WTC11 (cell line): Measurements from ENCODE around the gene IFNAR1. TPM values are rescaled to one million over a fixed set of nuclear protein-coding genes. Genes with fewer than 3 reads are reported as not detected.

Experiments
- ATAC-seq: fragments of 200-7000 bp; cut with Tn5 transposase; 2 replicates; pipeline ENCODE4 v1.10.0; 2021; ENCODE audit warnings: mild to moderate bottlenecking, moderate library complexity
- CTCF ChIA-PET: fragments of 300-600 bp; sonication (Branson Sonifier 250); formaldehyde crosslinking; loops from one replicate; lab custom pipeline; 2021; ENCODE audit warnings: antibody characterized with exemption; lab: Charles Lee
- POLR2A ChIA-PET: fragments of 350-600 bp; sonication (Branson Sonifier 250); formaldehyde crosslinking; loops from one replicate; lab custom pipeline; 2021; ENCODE audit warnings: antibody characterized with exemption; lab: Charles Lee
- DNase-seq: peaks from one replicate; pipeline ENCODE4 v3.0.0; 2021; ENCODE audit warnings: low spot score
- H3K27ac Mint-ChIP-seq: 2 replicates; pipeline ENCODE4 v1.8.0; 2021; ENCODE audit warnings: mixed read lengths
- H3K27me3 Mint-ChIP-seq: 2 replicates; pipeline ENCODE4 v1.8.0; 2021; ENCODE audit warnings: low read depth, mild to moderate bottlenecking, moderate library complexity, mixed read lengths
- H3K36me3 Mint-ChIP-seq: 2 replicates; pipeline ENCODE4 v1.8.0; 2021; ENCODE audit warnings: mixed read lengths
- H3K4me1 Mint-ChIP-seq: 2 replicates; pipeline ENCODE4 v1.8.0; 2022; ENCODE audit warnings: mixed read lengths
- H3K4me3 Mint-ChIP-seq: 2 replicates; pipeline ENCODE4 v1.8.0; 2021; ENCODE audit warnings: mild to moderate bottlenecking, moderate library complexity, mixed read lengths
- H3K9me3 Mint-ChIP-seq: 2 replicates; pipeline ENCODE4 v1.8.0; 2021; ENCODE audit warnings: mixed read lengths
- ELF4 ChIP-seq: sonication (generic); formaldehyde crosslinking; IDR thresholded peaks from 2 replicates; pipeline ENCODE4 v1.8.1; 2022; ENCODE audit warnings: low read depth, mild to moderate bottlenecking, moderate library complexity, missing genetic modification reagents
- EMX1 ChIP-seq: fragments of 250-450 bp; sonication (Bioruptor Pico); IDR thresholded peaks from 2 replicates; pipeline ENCODE4 v1.8.0; 2021; ENCODE audit warnings: mild to moderate bottlenecking
- GABPB1 ChIP-seq: sonication (generic); formaldehyde crosslinking; IDR thresholded peaks from 2 replicates; pipeline ENCODE4 v1.8.1; 2023; ENCODE audit warnings: mild to moderate bottlenecking, missing genetic modification reagents
- KAT7 ChIP-seq: sonication (generic); formaldehyde crosslinking; IDR thresholded peaks from 2 replicates; pipeline ENCODE4 v1.8.1; 2023; ENCODE audit warnings: missing genetic modification reagents, mild to moderate bottlenecking, borderline replicate concordance
- NFE2L1 ChIP-seq: sonication (generic); formaldehyde crosslinking; IDR thresholded peaks from 2 replicates; pipeline ENCODE4 v1.8.1; 2023; ENCODE audit warnings: missing genetic modification reagents
- TEAD4 ChIP-seq: sonication (generic); formaldehyde crosslinking; IDR thresholded peaks from 2 replicates; pipeline ENCODE4 v1.8.0; 2022; ENCODE audit warnings: mild to moderate bottlenecking, missing genetic modification reagents
- ZNF219 ChIP-seq: sonication (generic); formaldehyde crosslinking; IDR thresholded peaks from 2 replicates; pipeline ENCODE4 v1.8.0; 2023; ENCODE audit warnings: missing genetic modification reagents, mild to moderate bottlenecking, borderline replicate concordance
- ZNF263 ChIP-seq: sonication (generic); formaldehyde crosslinking; IDR thresholded peaks from 2 replicates; pipeline ENCODE4 v1.8.1; 2022; ENCODE audit warnings: low read depth, mild to moderate bottlenecking, moderate library complexity, missing genetic modification reagents
- ZNF423 ChIP-seq: fragments of 250-450 bp; sonication (Bioruptor Pico); IDR thresholded peaks from 2 replicates; pipeline ENCODE4 v2.1.2; 2022; ENCODE audit warnings: mild to moderate bottlenecking, moderate library complexity
- total RNA-seq: library from RNA; stranded (reverse); gene quantifications from 3 replicates; pipeline ENCODE4 v1.2.3, GENCODE V29; 2021
- TF ChIP-seq, protein P1 (sequence below): sonication (generic); formaldehyde crosslinking; IDR thresholded peaks from 2 replicates; pipeline ENCODE4 v1.8.1; 2023; ENCODE audit warnings: mild to moderate bottlenecking, missing genetic modification reagents
- TF ChIP-seq, protein P2 (sequence below): fragments of 250-450 bp; sonication (Bioruptor Pico); conservative IDR thresholded peaks from 2 replicates; pipeline ENCODE4 v1.9.0; 2021; ENCODE audit warnings: mild to moderate bottlenecking
- TF ChIP-seq, protein P3 (sequence below): fragments of 200-600 bp; IDR thresholded peaks from 2 replicates; pipeline ENCODE4 v1.8.0; 2022; ENCODE audit warnings: antibody characterized with exemption
- TF ChIP-seq, protein P4 (sequence below): sonication (generic); formaldehyde crosslinking; IDR thresholded peaks from 2 replicates; pipeline ENCODE4 v1.8.1; 2023; ENCODE audit warnings: mild to moderate bottlenecking, missing genetic modification reagents, moderate library complexity
- TF ChIP-seq, protein P5 (sequence below): sonication (generic); formaldehyde crosslinking; IDR thresholded peaks from 2 replicates; pipeline ENCODE4 v1.8.0; 2023; ENCODE audit warnings: mild to moderate bottlenecking, missing genetic modification reagents
- TF ChIP-seq, protein P6 (sequence below): sonication (generic); formaldehyde crosslinking; IDR thresholded peaks from 2 replicates; pipeline ENCODE4 v1.8.1; 2022; ENCODE audit warnings: mild to moderate bottlenecking, missing genetic modification reagents, moderate library complexity, borderline replicate concordance
- TF ChIP-seq, protein P7 (sequence below): fragments of 250-450 bp; sonication (Bioruptor Pico); IDR thresholded peaks from 2 replicates; pipeline ENCODE4 v1.9.0; 2021; ENCODE audit warnings: moderate library complexity, mild to moderate bottlenecking, inconsistent platforms, borderline replicate concordance

The IFNAR1 gene
- total RNA-seq, 1 experiment from 2014 or later, result 12.2 TPM

DNA sequence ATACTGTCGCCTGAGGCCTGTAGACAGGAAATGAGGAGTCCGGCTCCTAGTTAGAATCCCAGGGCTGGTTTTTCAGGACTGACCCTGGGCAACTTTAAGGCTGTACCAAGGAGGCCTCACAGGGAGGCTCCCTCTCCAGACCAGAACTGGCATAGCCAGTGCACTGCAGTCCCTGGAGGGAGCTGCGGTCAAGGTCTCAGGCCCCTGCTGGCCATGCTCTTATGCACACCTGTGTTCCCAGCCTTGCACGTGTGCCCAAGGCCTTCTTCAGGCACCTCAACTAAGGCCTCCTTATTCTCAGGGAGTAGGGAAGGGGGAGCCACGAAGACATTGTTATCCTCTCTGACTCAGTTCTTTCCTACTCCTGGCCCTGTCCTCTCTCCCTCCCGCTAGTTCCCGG lies 22.0 kb upstream of the IFNAR1 start:
- ChIA-PET POLR2A (no interaction called here), CTCF (interaction anchor here (0.5 to 1.4 kb wide), 9 partner anchors 9 to 518 kb away, joined by 3 to 4 read pairs (median 3); partner anchors contain the start of gene IFNAR1)
- Mint-ChIP-seq H3K27me3 (no peaks in the 10 kb centered on the region), H3K4me3 (no peak overlapping the region), H3K27ac (no peak overlapping the region), H3K9me3 (no peaks in the 10 kb centered on the region), H3K36me3 (no peaks in the 10 kb centered on the region), H3K4me1 (peaks cover 8% of the 10 kb centered on the region)
- ATAC-seq (peak; percentile 90), DNase-seq (peak; percentile 42)
- no peak for TF ChIP-seq ZNF219 (CRISPR knock-in tag)
- no peak for TF ChIP-seq ELF4 (CRISPR knock-in tag)
- no peak for TF ChIP-seq ZNF263
- TF ChIP-seq, protein P1, sequence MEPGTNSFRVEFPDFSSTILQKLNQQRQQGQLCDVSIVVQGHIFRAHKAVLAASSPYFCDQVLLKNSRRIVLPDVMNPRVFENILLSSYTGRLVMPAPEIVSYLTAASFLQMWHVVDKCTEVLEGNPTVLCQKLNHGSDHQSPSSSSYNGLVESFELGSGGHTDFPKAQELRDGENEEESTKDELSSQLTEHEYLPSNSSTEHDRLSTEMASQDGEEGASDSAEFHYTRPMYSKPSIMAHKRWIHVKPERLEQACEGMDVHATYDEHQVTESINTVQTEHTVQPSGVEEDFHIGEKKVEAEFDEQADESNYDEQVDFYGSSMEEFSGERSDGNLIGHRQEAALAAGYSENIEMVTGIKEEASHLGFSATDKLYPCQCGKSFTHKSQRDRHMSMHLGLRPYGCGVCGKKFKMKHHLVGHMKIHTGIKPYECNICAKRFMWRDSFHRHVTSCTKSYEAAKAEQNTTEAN (CRISPR knock-in tag), result no peak

DNA sequence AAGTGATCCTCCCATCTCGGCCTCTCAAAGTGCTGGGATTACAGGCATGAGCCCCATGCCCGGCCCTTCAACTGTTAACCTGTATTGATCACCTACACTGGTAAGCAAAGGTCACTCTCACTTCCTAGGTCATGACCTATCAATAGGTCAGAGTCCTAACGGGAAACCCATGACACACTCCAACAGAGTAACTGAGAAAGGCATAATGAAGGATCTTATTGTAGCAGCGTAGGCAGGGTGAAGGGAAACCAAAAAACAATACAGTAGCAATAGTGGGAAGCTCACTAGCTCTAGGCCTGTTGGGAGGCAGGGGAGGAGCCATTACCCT lies 19.5 kb upstream of the IFNAR1 start:
- CTCF ChIA-PET, result interaction anchor here (0.9 kb wide), 1 partner anchor 56 kb away, joined by 4 read pairs; no protein-coding TSS in a partner anchor
- Mint-ChIP-seq H3K4me1 (no peaks in the 10 kb centered on the region), H3K27me3 (no peaks in the 10 kb centered on the region), H3K4me3 (no peak overlapping the region), H3K36me3 (no peaks in the 10 kb centered on the region), H3K27ac (no peak overlapping the region), H3K9me3 (peaks cover 5% of the 10 kb centered on the region; the same call in 1 of the 2 replicates)
- ATAC-seq (no peak), DNase-seq (no peak)
- POLR2A ChIA-PET, result no interaction called here
- TF ChIP-seq, protein P2, sequence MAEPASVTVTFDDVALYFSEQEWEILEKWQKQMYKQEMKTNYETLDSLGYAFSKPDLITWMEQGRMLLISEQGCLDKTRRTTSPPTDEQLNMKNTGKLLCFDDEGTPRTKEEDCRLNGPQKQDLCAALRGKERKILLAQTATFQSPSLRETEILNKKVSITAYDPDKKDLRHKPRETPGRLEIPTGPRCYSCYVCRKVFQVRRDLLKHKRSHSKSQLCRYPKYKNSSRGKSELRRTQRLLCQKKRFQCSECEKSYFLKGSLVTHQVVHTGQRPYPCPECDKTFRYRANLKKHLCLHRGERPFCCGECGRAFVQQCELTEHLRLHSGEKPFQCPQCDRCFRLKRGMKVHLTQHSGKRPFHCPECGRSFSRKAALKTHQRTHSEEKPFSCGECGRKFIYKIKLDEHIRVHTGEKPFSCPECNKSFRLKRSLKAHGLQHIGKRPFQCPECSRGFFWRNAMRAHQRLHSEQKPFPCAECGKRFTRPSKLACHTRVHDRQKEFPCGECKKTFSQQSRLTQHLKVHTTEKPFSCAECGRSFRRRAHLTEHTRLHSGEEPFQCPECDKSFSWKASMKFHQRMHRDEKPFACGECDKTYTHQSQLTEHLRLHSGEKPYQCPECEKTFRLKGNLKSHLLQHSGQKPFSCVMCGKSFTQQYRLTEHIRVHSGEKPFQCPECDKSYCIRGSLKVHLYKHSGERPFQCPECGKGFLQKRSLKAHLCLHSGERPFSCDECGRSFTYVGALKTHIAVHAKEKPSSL (CRISPR knock-in tag), result no peak
- TF ChIP-seq, protein P3, sequence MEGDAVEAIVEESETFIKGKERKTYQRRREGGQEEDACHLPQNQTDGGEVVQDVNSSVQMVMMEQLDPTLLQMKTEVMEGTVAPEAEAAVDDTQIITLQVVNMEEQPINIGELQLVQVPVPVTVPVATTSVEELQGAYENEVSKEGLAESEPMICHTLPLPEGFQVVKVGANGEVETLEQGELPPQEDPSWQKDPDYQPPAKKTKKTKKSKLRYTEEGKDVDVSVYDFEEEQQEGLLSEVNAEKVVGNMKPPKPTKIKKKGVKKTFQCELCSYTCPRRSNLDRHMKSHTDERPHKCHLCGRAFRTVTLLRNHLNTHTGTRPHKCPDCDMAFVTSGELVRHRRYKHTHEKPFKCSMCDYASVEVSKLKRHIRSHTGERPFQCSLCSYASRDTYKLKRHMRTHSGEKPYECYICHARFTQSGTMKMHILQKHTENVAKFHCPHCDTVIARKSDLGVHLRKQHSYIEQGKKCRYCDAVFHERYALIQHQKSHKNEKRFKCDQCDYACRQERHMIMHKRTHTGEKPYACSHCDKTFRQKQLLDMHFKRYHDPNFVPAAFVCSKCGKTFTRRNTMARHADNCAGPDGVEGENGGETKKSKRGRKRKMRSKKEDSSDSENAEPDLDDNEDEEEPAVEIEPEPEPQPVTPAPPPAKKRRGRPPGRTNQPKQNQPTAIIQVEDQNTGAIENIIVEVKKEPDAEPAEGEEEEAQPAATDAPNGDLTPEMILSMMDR, result no peak
- TF ChIP-seq KAT7 (CRISPR knock-in tag) (no peak), EMX1 (CRISPR knock-in tag) (no peak), ZNF423 (CRISPR knock-in tag) (no peak), GABPB1 (no peak), TEAD4 (CRISPR knock-in tag) (no peak), NFE2L1 (no peak)
- TF ChIP-seq, protein P4, sequence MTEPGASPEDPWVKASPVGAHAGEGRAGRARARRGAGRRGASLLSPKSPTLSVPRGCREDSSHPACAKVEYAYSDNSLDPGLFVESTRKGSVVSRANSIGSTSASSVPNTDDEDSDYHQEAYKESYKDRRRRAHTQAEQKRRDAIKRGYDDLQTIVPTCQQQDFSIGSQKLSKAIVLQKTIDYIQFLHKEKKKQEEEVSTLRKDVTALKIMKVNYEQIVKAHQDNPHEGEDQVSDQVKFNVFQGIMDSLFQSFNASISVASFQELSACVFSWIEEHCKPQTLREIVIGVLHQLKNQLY (CRISPR knock-in tag), result no peak
- TF ChIP-seq, protein P5, sequence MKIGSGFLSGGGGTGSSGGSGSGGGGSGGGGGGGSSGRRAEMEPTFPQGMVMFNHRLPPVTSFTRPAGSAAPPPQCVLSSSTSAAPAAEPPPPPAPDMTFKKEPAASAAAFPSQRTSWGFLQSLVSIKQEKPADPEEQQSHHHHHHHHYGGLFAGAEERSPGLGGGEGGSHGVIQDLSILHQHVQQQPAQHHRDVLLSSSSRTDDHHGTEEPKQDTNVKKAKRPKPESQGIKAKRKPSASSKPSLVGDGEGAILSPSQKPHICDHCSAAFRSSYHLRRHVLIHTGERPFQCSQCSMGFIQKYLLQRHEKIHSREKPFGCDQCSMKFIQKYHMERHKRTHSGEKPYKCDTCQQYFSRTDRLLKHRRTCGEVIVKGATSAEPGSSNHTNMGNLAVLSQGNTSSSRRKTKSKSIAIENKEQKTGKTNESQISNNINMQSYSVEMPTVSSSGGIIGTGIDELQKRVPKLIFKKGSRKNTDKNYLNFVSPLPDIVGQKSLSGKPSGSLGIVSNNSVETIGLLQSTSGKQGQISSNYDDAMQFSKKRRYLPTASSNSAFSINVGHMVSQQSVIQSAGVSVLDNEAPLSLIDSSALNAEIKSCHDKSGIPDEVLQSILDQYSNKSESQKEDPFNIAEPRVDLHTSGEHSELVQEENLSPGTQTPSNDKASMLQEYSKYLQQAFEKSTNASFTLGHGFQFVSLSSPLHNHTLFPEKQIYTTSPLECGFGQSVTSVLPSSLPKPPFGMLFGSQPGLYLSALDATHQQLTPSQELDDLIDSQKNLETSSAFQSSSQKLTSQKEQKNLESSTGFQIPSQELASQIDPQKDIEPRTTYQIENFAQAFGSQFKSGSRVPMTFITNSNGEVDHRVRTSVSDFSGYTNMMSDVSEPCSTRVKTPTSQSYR (CRISPR knock-in tag), result no peak
- TF ChIP-seq, protein P6, sequence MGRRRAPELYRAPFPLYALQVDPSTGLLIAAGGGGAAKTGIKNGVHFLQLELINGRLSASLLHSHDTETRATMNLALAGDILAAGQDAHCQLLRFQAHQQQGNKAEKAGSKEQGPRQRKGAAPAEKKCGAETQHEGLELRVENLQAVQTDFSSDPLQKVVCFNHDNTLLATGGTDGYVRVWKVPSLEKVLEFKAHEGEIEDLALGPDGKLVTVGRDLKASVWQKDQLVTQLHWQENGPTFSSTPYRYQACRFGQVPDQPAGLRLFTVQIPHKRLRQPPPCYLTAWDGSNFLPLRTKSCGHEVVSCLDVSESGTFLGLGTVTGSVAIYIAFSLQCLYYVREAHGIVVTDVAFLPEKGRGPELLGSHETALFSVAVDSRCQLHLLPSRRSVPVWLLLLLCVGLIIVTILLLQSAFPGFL (CRISPR knock-in tag), result no peak
- TF ChIP-seq, protein P7, sequence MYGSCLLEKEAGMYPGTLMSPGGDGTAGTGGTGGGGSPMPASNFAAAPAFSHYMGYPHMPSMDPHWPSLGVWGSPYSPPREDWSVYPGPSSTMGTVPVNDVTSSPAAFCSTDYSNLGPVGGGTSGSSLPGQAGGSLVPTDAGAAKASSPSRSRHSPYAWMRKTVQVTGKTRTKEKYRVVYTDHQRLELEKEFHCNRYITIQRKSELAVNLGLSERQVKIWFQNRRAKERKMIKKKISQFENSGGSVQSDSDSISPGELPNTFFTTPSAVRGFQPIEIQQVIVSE, result no peak
